Measurements from ENCODE around the gene SYVN1.

SYVN1 gene

DNA sequence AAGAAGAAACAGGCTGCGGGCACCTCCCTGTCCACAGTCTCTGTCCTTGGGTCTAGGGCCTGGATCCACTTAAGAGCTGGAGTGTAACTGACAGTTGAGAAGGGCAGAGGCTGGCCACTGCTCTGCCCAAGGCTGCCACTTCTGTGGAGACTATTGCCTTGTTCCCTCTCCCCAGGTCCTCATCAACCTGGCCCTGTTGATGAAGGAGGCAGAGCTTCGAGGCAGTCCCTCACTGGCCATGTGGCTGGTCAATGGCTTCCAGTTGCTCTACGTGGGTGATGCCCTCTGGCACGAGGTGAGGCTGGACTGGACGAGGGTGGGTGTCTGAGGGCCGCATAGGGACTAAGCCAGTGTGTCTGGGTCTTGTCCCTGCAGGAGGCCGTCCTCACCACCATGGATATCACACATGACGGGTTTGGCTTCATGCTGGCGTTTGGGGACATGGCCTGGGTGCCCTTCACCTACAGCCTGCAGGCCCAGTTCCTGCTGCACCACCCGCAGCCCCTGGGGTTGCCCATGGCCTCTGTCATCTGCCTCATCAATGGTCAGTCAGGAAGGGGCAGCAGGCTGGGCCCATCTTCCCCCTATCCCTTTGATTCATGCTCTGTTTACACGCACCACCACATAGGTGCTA, 19.7 kb downstream of the SYVN1 start:
- in situ Hi-C loops (cut with HindIII; ENCODE audit: low sequenced_read_pairs) = loop anchor here (5.0 kb wide), 1 partner anchor 98 kb away; no protein-coding TSS in a partner anchor

DNA sequence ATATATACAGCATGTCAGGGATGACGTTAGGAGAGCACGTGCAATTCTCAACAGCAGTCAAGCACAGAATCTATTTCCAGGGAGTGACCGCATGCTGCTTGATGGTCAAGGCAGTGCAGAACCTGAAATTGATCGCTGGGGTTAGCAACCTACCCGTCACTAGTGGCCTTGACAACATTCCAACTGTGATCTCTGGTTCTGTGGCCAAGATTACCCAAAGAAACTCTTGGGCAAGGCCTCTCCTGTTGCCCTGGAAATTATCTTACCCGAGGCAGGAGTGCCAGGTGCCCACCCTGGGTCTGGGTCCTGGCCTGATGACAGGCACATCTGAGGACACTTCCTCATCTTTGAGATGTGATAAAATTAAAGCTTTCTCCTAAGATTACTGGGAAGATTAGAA, 20.5 kb downstream of the SYVN1 start:
- in situ Hi-C loops (cut with HindIII; ENCODE audit: low sequenced_read_pairs) = no loop called here

DNA sequence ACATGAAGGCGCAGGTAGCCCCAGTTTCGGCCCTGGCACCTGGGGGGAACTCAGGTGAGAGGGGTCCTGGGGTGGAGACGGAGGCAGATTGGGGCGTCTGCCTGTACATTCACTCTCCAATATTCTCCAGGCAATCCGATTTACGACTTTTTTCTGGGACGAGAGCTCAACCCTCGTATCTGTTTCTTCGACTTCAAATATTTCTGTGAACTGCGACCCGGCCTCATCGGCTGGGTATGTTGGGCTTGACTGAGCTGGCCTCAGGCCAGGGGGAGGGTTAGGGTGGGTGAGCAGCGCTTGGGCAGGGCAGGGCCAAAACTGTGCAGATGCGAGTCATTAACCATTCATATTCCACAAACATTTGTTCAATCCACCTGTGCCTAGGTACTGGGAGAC, 21.0 kb downstream of the SYVN1 start:
- in situ Hi-C loops (cut with HindIII; ENCODE audit: low sequenced_read_pairs) = no loop called here

DNA sequence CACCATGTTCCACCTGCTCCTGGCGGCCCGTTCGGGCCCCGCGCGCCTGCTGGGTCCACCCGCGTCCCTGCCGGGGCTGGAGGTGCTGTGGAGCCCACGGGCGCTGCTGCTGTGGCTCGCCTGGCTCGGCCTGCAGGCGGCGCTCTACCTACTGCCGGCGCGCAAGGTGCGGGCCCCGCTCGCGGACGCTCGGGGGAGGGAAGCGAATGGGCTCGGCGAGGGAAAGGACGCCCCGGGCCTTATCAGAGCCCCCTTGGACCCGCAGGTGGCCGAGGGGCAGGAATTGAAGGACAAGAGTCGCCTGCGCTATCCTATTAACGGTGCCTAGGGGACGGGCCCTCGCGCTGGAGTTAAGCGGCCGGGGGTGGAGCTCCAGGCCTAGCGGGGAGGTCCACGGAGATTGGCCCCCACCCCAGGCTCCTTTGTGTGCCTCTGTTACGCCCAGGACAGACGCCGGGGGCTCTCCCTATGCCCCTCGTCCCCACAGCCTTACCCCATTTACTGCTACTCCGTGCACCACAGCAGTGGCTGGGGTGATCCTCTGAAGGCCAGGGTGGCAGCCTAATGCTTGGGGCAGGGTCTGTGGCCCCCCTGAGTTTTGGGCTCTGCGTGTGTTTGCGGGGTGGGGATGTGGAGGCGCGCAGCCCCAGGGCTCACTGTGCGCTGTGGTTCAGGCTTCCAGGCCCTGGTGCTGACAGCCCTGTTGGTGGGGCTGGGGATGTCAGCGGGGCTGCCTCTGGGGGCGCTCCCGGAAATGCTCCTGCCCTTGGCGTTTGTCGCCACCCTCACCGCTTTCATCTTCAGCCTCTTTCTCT, 21.6 kb downstream of the SYVN1 start:
- in situ Hi-C loops (cut with HindIII; ENCODE audit: low sequenced_read_pairs) = no loop called here

DNA sequence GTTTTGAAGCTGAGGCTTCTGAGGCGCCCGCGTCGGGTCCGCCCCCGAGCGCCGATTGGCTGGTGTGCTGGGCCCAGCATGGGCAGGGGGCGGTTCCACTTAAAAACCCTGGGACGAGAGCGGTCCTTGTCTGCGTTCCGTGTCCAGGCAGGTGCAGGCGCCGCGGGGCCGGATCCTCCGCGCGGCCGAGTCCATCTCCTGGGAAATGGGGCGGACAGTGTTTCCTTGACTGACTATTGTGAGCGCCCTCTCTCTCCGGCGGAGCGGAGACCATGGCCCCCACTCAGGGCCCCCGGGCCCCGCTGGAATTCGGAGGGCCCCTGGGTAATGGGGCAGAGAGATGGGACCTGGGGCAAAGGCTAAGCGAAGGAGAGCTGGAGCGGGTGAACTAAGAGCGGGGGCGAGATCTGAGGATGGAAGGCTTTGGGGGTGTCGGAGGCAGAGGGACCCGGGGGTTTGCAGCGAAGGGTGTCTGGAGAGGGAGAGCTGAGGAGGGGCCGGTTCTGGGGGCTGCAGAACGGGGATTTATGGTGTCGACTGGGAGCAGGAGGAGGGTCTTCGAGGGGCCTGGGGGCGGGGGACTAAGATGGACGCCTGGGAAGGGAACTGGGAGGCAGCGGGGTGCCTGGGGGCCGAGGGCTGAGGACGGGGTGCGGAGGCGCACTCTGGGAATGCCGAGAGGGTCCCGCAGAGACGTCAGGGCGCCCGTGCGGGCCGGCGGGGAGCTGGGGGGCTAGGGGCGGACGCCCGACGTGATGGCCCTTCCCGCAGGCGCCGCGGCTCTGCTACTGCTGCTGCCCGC, 22.4 kb downstream of the SYVN1 start, which contains the start of gene TM7SF2:
Gene TM7SF2, plus strand, starts transcription at position 129 of the 802 bp plus-strand sequence. Its CDS starts 144 bp downstream, at position 273.
- in situ Hi-C loops (cut with HindIII; ENCODE audit: low sequenced_read_pairs) = no loop called here

DNA sequence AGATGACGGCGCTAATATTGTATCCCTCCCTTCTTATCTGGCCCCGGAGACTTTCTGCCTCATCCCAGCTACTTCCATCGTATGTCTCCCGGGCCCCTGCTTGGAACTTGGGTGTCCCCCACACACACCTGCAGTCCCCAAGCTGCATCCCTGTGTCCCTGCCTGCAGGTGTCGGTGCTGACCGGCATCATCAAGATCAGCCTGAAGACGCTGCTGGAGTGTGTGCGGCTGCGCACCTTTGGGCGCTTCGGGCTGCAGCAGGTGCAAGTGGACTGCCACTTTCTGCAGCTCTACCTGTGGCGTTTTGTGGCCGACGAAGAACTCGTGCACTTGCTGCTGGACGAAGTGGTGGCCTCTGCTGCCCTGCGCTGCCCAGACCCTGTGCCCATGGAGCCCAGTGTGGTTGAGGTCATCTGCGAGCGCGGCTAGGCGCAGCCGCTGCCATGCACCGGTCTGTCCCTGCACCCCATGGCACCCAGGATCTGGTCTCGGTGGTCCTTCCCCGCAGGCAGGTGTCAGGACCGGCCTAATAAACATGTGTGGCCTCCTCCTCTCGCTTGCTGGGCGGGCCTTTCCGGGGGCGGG, 23.1 kb downstream of the SYVN1 start:
- in situ Hi-C loops (cut with HindIII; ENCODE audit: low sequenced_read_pairs) = no loop called here

DNA sequence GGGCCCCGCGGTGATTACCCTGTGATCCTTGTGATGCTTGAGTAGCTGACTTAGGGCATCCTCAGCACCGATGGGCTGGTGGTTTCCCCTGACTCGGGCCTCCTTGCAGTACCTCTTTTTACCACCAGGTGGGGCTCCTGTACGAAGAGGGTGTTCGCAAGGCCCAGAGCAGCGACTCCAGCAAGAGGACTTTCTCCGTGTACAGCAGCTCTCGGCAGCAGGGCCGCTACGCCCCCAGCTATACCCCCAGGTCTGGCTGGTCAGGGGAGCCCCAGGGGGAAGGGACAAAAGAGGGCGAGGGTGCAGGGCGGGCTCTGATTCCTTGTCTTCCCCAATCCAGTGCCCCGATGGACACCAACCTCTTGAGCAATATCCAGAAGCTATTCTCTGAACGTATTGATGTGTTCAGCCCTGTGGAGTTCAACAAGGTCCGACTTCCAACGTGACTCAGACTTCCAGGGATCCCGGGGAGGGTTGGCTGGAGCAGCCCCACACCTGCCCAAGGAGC, 23.9 kb downstream of the SYVN1 start:
- in situ Hi-C loops (cut with HindIII; ENCODE audit: low sequenced_read_pairs) = no loop called here

DNA sequence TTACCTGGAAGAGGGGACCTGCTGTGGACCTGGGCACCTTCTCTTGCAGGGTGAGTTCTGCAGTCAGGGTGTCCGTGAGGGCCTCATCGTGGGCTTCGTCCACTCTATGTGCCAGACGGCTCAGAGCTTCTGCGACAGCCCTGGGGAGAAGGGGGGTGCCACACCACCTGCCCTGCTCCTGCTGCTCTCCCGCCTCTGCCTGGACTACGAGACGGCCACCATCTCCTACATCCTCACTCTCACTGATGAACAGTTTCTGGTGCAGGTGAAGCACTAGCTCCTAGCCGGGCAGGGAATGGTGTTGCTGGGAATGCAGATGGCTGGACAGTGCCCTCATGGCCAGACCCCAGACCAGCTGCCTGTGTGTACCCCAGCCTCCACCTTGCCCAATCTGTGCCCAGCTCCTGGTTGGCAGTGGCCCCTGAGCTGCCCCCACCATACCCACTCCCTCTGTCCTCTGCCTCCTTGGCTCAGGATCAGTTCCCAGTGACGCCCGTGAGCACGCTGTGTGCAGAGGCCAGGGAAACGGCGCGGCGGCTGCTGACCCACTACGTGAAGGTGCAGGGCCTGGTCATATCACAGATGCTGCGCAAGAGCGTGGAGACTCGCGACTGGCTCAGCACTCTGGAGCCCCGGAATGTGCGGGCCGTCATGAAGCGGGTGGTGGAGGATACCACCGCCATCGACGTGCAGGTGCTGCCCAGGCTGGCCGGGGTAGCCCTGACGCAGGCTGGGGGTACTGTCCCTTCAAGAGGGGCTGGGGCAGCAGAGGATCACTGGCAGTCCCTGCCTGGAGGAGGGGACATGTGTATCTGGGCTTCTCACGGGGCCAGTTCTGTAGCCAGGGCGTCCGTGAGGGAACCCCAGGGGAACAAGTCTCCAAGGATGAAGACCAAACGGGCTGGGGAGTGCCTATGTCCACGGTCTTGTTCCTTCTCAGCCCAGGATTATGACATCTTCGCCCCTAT, 24.8 kb downstream of the SYVN1 start:
- in situ Hi-C loops (cut with HindIII; ENCODE audit: low sequenced_read_pairs) = no loop called here

DNA sequence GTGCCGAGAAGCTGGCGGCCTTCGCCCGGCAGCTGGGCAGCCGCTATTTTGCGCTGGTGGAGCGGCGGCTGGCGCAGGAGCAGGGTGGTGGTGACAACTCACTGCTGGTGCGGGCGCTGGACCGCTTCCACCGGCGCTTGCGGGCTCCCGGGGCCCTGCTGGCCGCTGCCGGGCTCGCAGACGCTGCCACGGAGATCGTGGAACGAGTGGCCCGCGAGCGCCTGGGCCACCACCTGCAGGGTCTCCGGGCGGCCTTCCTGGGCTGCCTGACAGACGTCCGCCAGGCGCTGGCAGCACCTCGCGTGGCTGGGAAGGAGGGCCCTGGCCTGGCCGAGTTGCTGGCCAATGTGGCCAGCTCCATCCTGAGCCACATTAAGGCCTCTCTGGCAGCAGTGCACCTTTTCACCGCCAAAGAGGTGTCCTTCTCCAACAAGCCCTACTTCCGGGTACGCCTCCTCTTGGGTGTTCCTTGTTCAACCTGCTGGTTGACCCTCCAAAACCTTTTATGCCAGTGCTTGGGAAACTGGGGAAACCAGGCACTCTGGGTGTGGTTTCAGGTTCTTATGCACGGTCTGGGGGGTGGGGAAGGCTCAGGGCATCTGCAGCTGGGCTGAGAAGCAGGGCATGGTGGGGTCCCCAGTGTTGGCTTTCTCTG, 25.7 kb downstream of the SYVN1 start:
- in situ Hi-C loops (cut with HindIII; ENCODE audit: low sequenced_read_pairs) = no loop called here

DNA sequence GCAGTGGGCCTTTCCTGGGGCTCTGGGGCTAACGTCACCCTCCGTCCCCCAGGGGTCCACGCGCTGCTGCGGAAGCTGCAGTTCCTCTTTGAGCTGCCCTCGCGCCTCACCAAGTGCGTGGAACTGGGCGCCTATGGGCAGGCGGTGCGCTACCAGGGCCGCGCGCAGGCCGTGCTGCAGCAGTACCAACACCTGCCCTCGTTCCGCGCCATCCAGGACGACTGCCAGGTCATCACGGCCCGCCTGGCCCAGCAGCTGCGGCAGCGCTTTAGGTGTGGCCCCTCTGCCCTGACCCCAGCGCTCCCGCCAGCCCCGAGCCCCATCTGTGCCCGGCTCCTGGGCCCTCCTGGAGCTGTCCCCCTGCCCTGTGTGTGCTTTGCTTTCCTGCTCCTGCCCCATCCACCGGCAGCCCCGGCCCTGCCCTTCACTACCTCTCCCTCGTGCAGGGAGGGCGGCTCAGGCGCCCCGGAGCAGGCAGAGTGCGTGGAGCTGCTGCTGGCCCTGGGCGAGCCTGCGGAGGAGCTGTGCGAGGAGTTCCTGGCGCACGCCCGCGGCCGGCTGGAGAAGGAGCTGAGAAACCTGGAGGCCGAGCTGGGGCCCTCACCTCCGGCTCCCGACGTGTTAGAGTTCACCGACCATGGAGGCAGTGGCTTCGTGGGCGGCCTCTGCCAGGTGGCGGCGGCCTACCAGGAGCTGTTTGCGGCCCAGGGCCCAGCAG, 26.4 kb downstream of the SYVN1 start:
- in situ Hi-C loops (cut with HindIII; ENCODE audit: low sequenced_read_pairs) = no loop called here

DNA sequence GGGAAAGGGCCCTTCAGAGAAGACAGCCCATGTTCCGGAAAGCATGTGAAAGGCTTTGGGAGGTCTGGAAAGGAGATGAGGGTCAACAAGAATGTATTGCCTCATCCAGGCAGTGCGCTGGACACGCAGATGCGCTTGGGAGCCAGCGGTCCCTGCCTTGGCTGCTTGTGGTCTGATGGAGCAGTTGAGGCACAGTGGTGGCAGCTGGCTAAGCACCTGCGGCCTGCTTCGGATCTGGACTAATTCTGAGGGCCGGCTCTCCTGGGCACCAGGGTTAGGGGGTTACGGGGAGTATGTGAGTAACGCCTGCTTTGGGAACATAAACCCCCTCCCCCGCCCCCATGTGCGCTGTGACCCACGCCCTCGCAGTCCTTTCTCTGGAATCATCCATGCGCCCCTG, 27.2 kb downstream of the SYVN1 start:
- in situ Hi-C loops (cut with HindIII; ENCODE audit: low sequenced_read_pairs) = no loop called here

DNA sequence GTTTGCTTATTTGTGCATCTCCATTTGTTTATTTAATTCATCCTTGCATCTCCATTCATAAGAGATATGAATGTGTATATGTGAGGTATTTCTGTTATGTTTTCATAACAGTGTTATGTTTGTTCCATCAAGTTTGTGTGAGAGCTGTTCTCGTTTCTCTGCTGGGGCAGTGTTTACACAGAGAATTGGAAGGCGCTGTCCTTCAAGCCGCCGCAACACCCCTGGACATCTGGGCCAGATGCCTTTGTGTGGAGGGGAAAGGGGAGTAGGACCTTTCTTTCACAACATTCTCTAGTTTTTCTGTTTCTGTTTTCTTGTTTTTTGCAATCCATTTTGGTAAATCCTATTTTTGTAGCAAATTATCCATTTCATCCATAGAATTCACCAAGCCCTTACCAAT, 29.7 kb downstream of the SYVN1 start:
- in situ Hi-C loops (cut with HindIII; ENCODE audit: low sequenced_read_pairs) = no loop called here

DNA sequence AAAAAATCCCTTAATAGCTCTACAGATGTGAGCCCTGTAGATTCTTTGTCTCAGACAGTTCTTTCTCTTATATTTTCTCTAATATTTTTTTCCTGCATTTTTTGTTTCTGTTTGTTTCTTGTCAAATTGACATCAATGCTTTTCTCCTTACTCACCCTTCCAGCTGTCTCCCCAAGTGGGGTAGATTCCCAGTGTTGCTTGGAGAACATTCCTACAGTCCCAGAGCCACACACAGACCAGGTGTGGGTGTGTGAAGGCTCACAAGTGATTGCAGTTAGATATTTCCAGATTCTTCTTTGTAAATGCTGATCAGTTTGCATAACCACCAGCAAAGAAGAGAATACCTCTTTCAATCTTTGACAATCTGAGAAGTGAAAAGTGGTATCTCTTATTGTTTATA, 30.8 kb downstream of the SYVN1 start:
- in situ Hi-C loops (cut with HindIII; ENCODE audit: low sequenced_read_pairs) = no loop called here

DNA sequence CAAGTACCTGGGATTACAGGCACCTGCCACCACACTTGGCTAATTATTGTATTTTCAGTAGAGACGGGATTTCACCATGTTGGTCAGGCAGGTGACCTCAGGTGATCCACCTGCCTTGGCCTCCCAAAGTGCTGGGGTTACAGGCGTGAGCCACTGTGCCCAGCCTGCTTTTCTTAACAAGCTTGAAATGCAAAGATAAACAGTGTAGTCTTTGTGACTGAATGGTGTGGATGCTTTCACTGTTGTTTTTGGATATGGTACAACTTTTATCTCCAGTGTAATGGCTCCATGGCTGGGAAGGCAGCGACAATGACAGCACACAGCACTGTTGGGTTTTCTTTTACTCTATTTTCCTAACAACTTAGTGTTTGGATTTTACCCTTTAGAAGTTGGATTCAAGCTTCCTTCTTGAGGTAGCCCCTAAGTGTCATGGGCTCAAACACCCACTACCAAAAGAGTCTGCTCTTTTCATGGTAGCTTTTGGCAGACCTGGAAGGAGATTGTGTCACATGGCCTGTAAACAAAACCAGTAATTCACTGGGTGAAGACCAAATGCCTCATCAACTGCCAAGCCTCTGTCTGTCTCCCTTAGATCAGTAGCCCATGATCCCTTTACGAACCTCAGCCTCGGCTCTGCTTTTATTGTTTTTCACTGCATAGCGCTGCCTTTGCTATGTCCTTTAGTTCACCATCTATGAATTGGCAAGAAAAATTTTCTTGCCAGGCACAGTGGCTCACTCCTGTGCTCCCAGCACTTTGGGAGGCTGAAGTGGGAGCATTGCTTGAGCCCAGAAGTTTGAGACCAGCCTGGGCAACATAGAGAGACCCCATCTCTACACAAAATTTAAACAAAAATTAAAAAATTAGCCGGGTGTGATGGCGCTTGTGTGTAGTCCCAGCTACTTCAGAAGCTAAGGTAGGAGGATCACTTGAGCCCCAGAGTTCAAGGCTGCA, 31.9 kb downstream of the SYVN1 start:
- in situ Hi-C loops (cut with HindIII; ENCODE audit: low sequenced_read_pairs) = no loop called here

DNA sequence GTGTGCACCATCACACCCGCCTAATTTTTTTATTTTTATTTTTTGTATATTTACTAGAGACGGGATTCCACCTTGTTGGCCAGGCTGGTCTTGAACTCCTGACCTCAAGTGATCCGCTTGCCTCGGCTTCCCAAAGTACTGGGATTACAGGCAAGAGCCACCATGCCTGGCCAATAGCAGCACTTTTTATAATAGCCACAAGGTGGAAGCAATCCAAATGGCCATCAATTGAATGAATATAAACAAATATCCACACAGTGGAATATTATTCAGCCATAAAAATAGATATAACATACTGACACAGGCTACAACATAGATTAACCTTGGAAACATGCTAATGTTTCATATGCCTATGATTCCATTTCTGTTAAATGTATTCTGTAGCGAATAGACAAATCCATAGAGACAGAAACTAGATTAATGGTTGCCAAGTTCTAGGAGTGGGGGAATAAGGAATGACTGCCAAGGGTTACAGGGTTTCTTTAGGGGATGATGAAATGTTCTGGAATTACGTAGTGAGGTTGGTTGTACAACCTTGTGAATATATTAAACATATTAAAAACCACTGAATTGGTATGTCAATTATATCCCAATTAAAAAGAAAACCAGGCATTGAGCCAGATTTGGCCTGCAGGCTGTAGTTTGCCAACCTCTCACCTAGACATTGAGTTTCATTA, 33.5 kb downstream of the SYVN1 start:
- in situ Hi-C loops (cut with HindIII; ENCODE audit: low sequenced_read_pairs) = no loop called here

DNA sequence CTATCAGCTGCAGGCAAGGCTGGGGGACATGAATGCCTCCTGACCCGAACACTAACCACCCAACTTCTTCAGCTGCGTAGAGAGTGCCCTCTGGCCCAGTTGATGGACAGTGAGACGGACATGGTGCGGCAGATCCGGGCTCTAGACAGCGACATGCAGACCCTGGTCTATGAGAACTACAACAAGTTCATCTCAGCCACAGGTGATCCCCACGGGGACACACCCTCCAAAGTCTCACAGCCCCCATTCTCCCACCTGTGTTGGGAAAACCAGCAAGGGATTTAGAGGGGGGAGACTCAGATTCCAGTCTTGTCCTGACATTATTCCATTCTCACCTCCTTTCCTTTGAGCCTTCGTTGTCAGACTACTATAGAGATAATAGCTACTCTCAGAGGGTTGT, 37.4 kb downstream of the SYVN1 start:
- in situ Hi-C loops (cut with HindIII; ENCODE audit: low sequenced_read_pairs) = no loop called here

Data from endothelial cell of hepatic sinusoid (primary cell).